Lung (tissue), 12 donors: ENCODE results near the gene RTN4R. TPM values are rescaled to one million over a fixed set of nuclear protein-coding genes. Genes with fewer than 3 reads are reported as not detected.

Experiments used
- ATAC-seq: fragments of 200-7000 bp; cut with Tn5 transposase; one replicate; pipeline ENCODE4 v1.9.1; 2020; ENCODE audit warnings: moderate number of reproducible peaks; ENCODE audit not compliant: insufficient read depth, low FRiP score
- DNase-seq, 3 donors: peaks; one replicate each; pipeline ENCODE4 v3.0.0-alpha.2; 2013 to 2017
- H3K27ac ChIP-seq, 2 donors: one replicate each; pipeline ENCODE4 v1.5.1; 2013; ENCODE audit warnings: mild to moderate bottlenecking in 2 of 2, moderate library complexity in 2 of 2, control low read depth in 1 of 2, inconsistent platforms in 1 of 2, low read depth in 1 of 2, low read length in 1 of 2
- H3K27me3 ChIP-seq, 3 donors: one replicate each; pipeline ENCODE4 v1.5.1; 2013; ENCODE audit warnings: low read length in 2 of 3; ENCODE audit not compliant: control insufficient read depth in 3 of 3, insufficient read depth in 3 of 3
- H3K36me3 ChIP-seq, 4 donors: one replicate each; pipeline ENCODE4 v1.5.1; 2013; ENCODE audit warnings: low read length in 4 of 4, mild to moderate bottlenecking in 1 of 4, moderate library complexity in 1 of 4; ENCODE audit not compliant: control insufficient read depth in 4 of 4, insufficient read depth in 4 of 4
- H3K4me1 ChIP-seq, 5 donors: one replicate each; pipeline ENCODE4 v1.5.1; 2013; ENCODE audit warnings: low read length in 5 of 5, mild to moderate bottlenecking in 2 of 5, moderate library complexity in 1 of 5; ENCODE audit not compliant: control insufficient read depth in 5 of 5, insufficient read depth in 5 of 5
- H3K4me3 ChIP-seq: one replicate; pipeline ENCODE4 v1.5.1; 2013; ENCODE audit warnings: mild to moderate bottlenecking, control low read depth, moderate library complexity
- H3K9ac ChIP-seq, 2 donors: one replicate each; pipeline ENCODE4 v1.5.1; 2013; ENCODE audit warnings: low read length in 2 of 2, control low read depth in 1 of 2; ENCODE audit not compliant: insufficient read depth in 1 of 2
- H3K9me3 ChIP-seq, 4 donors: one replicate each; pipeline ENCODE4 v1.5.1; 2013; ENCODE audit warnings: low read length in 3 of 4, mild to moderate bottlenecking in 1 of 4, moderate library complexity in 1 of 4; ENCODE audit not compliant: control insufficient read depth in 4 of 4, insufficient read depth in 3 of 4
- CTCF ChIP-seq: IDR thresholded peaks from 2 replicates; pipeline ENCODE4 v1.5.1; 2012; ENCODE audit warnings: mild to moderate bottlenecking; ENCODE audit errors: control extremely low read depth, extremely low read depth
- WGBS, 2 donors: extraction: QIAGEN DNeasy Blood & Tissue Kit; methylation state at CpG; one replicate each; pipeline ENCODE4 v1.1.7; 2013; 5-methylcytosine and 5-hydroxymethylcytosine counted together
- polyA plus RNA-seq, 2 donors: library from polyadenylated mRNA; stranded (reverse); fragments of 200-250 nt; gene quantifications; one replicate each; pipeline ENCODE4 v1.2.1, GENCODE V29; 2013
- total RNA-seq, 2 donors: library from RNA; depleted of rRNA in 1 of 2; stranded (reverse); fragments of >200 nt in 1 of 2; gene quantifications; one replicate each; pipeline ENCODE4 v1.2.1, GENCODE V29; 2014 to 2021
- donor health status: control.
- donor health status: control.
- donor health status: Bipolar disorder and iron deficiency.
- donor health status: healthy.
- donor health status: DM: yes; HTN: yes; CAD: no.

RTN4R gene
- total and polyA plus RNA-seq, 4 donors: 2.6 to 7.8 (median 4.3) TPM

- peaks cover 0 to 4% (median 2%) of the 10 kb centered on the region in 4 donors for H3K9me3 ChIP-seq
- H3K27me3 ChIP-seq: no peaks in the 10 kb centered on the region
- H3K4me1 ChIP-seq: peaks cover 0 to 19% (median 0%) of the 10 kb centered on the region in 5 donors
- ATAC-seq (no peak), DNase-seq (no peak)
- H3K4me3 ChIP-seq: no peak overlapping the region
- 92% methylated on average over 4 to 7 of the region's 7 CpGs for WGBS, 2 donors
- H3K36me3 ChIP-seq: no peaks in the 10 kb centered on the region
- H3K9ac ChIP-seq: no peak overlapping the region
- no peak overlapping the region for H3K27ac ChIP-seq
- no peak for TF ChIP-seq CTCF
Observed at GRCh38 chr22:20222764-20223420, 45.2 kb downstream of the RTN4R start.

GRCh38 chr22:20221421-20222340, 46.4 kb downstream of the RTN4R start:
- no peaks in the 10 kb centered on the region for H3K27me3 ChIP-seq
- 62 to 77% methylated on average over 17 of the region's 17 CpGs for WGBS, 2 donors
- H3K9me3 ChIP-seq: peaks cover 0 to 4% (median 2%) of the 10 kb centered on the region in 4 donors
- no peak overlapping the region for H3K4me3 ChIP-seq
- no peak overlapping the region for H3K27ac ChIP-seq
- ATAC-seq (no peak), DNase-seq (no peak)
- no peak for TF ChIP-seq CTCF
- H3K9ac ChIP-seq: no peak overlapping the region
- H3K36me3 ChIP-seq: no peaks in the 10 kb centered on the region
- peaks cover 0 to 16% (median 0%) of the 10 kb centered on the region in 5 donors for H3K4me1 ChIP-seq

DNA sequence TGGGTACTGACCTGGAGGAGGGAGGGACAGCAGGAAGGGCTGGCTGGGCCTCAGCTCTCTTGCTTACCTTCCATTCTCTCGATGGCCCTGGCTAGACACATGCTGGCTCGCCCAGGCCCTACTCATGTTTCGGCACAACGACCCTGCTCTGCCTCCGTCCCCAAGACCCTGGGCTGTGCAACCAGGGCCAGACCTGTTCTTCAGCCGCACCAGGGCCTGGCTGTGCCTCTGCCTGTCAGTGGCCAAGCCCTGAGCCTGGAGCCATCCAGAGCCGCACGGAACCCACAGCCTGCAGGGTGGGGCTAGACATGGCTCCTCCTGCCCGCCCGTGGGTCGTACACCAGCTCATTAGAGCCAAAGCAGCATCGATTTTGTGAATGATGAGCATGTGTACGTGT, 47.5 kb downstream of the RTN4R start:
- H3K4me1 ChIP-seq: peaks cover 0 to 13% (median 0%) of the 10 kb centered on the region in 5 donors
- no peak overlapping the region for H3K9ac ChIP-seq
- no peak for TF ChIP-seq CTCF
- H3K9me3 ChIP-seq: peaks cover 0 to 4% (median 2%) of the 10 kb centered on the region in 4 donors
- H3K27ac ChIP-seq: no peak overlapping the region
- H3K4me3 ChIP-seq: no peak overlapping the region
- H3K36me3 ChIP-seq: no peaks in the 10 kb centered on the region
- no peaks in the 10 kb centered on the region for H3K27me3 ChIP-seq
- 90 to 93% methylated on average over 13 of the region's 13 CpGs for WGBS, 2 donors
- DNase-seq (no peak), ATAC-seq (no peak)
